ENCODE measurements around the gene ZNF592.

DNA sequence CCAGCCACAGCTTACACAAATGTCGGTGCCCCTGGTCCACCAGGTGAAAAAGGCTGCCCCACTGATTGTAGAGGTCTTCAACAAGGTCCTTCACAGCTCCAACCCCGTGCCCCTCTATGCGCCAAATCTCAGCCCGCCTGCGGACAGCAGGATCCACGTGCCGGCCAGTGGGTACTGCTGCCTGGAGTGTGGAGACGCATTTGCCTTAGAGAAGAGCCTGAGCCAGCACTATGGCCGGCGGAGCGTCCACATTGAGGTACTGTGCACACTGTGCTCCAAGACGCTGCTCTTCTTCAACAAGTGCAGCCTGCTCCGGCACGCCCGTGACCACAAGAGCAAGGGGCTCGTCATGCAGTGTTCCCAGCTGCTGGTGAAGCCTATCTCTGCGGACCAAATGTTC, 35.9 kb downstream of the ZNF592 start:
- TF ChIP-seq, protein P1, sequence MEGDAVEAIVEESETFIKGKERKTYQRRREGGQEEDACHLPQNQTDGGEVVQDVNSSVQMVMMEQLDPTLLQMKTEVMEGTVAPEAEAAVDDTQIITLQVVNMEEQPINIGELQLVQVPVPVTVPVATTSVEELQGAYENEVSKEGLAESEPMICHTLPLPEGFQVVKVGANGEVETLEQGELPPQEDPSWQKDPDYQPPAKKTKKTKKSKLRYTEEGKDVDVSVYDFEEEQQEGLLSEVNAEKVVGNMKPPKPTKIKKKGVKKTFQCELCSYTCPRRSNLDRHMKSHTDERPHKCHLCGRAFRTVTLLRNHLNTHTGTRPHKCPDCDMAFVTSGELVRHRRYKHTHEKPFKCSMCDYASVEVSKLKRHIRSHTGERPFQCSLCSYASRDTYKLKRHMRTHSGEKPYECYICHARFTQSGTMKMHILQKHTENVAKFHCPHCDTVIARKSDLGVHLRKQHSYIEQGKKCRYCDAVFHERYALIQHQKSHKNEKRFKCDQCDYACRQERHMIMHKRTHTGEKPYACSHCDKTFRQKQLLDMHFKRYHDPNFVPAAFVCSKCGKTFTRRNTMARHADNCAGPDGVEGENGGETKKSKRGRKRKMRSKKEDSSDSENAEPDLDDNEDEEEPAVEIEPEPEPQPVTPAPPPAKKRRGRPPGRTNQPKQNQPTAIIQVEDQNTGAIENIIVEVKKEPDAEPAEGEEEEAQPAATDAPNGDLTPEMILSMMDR (IDR thresholded peaks at IDR 0.05): no peak
- TF ChIP-seq POLR2A (IDR thresholded peaks at IDR 0.05) (no peak), EP300 (IDR thresholded peaks at IDR 0.05) (no peak)

Data from tibial nerve (tissue), 4 donors.